GM10266 (cell line): Measurements from ENCODE around the gene IGF1R.

Experiments
- DNase-seq: peaks from one replicate; pipeline ENCODE4 v3.0.0; 2012; ENCODE audit errors: extremely low spot score
- TF ChIP-seq, protein P1 (sequence below): IDR thresholded peaks from 2 replicates; pipeline ENCODE4 v1.5.1; 2012; ENCODE audit warnings: mild to moderate bottlenecking, low read depth; ENCODE audit not compliant: control insufficient read depth, insufficient read depth; ENCODE audit errors: missing control alignments

IGF1R gene

DNA sequence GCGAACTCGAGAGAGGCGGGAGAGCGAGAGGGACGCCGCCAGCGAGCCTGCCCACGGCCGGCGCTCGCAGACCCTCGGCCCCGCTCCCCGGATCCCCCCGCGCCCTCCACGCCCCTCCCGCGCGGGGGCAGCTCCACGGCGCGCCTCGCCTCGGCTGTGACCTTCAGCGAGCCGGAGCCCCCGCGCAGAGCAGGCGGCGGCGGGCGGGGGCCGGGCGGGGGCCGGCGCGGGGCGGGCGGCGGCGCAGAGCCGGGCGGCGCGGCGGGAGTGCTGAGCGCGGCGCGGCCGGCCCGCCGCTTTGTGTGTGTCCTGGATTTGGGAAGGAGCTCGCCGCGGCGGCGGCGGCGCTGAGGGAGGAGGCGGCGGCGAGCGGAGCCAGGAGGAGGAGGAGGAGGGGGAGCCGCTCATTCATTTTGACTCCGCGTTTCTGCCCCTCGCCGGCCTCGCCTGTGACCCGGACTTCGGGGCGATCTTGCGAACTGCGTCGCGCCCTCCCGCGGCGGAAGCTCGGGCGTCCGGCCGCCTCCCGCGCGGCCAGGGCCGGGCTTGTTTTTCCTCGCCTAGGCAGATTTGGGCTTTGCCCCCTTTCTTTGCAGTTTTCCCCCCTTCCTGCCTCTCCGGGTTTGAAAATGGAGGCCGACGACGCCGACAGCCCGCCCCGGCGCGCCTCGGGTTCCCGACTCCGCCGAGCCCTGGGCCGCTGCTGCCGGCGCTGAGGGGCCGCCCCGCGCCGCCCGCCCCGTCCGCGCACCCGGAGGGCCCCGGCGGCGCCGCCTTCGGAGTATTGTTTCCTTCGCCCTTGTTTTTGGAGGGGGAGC, 524 bp downstream of the IGF1R start:
- DNase-seq, result peak; percentile 59
- TF ChIP-seq, protein P1, sequence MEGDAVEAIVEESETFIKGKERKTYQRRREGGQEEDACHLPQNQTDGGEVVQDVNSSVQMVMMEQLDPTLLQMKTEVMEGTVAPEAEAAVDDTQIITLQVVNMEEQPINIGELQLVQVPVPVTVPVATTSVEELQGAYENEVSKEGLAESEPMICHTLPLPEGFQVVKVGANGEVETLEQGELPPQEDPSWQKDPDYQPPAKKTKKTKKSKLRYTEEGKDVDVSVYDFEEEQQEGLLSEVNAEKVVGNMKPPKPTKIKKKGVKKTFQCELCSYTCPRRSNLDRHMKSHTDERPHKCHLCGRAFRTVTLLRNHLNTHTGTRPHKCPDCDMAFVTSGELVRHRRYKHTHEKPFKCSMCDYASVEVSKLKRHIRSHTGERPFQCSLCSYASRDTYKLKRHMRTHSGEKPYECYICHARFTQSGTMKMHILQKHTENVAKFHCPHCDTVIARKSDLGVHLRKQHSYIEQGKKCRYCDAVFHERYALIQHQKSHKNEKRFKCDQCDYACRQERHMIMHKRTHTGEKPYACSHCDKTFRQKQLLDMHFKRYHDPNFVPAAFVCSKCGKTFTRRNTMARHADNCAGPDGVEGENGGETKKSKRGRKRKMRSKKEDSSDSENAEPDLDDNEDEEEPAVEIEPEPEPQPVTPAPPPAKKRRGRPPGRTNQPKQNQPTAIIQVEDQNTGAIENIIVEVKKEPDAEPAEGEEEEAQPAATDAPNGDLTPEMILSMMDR, result peak; percentile 24

DNA sequence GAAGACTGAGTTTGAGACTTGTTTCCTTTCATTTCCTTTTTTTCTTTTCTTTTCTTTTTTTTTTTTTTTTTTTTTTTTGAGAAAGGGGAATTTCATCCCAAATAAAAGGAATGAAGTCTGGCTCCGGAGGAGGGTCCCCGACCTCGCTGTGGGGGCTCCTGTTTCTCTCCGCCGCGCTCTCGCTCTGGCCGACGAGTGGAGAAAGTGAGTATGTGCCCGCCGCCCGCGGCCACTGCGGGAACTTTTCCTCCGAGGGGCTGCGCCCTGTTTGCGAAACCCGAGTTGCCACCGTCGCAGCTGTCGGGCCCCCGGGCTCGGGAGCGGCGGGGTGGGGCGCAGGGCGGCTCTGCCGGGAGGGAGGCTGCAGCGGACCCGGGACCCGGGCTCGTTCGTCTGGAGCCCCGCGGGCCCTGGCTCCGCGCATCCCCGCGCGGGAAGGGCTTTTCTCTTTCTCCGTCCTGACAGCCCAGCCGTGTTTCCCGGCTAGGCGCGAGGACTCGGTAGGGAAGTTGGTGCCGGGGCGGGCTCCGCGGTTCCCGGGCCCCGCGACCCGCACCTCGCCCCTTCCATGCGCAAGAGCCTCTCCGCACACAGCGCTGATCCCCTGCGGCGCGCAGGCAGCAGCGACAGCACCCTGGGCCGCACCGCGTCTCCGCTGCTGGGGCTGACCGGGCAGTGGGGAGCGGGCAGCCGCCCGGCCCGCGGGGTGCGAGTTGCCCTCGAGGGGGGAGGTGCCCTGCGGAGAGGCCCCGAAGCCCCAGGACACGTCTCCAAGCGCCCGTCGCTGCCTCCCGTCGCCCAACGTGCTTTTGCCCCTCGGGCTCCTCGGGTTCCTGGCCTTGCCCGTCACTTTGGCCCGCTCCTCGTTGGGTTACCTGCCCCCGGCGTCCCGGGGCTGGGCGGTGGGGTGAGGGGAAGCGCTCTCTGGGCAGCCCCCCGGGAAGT, 1.4 kb downstream of the IGF1R start:
- DNase-seq, result peak; percentile 42
- TF ChIP-seq, protein P1, result no peak

DNA sequence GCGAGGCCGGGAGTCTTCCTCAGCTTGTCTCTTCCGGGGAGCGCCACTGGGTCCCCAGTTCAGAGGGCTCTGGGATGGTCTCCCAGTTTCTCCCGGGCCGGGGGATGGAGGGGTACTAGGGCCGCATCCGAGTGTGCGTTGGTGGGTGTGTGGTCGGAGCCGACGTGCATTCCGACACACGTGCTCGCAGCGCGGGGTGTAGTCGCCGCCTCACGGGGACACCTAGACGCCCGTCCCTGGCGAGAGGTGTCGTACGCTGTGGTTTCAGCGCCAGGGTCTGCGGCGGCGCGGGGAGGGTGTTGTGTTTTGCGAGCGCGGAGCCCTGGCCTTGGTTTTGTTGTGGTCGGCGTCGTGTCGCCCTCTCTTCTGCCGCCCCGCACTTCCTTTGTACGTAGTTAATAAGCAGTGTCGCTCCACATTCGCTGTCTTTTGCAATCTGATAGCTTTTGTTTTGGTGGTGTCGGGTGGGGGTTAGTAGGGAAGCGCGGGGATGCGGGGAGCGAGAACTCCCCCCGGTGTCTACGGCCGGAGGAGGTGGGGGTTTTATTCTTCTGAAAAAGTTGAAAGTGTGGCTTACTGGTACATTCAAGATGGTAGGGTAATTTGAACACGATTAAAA, 2.2 kb downstream of the IGF1R start:
- TF ChIP-seq, protein P1, result no peak
- DNase-seq, result no peak

DNA sequence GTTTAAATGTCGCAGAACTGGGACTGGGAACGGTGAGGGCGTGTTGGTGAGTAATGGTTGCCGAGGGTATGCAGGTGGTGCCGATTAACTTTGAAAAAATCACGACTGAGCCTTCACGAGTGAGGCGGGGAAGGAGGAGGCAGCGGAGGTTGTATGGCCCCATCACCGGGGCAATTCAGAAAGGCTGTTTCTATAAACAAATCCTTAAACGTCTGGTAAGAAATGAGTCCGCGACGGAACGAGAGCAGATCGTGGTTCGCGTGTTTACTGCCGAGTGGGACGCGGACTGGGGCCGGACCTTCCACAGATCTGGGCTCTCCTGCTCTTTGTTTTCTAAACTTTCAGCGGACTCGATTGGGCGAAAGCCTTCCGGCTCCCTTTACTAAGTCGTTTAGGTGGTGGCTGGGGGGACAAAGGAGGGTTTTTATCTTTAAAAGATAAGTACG, 2.7 kb downstream of the IGF1R start:
- TF ChIP-seq, protein P1, result no peak
- no peak for DNase-seq

DNA sequence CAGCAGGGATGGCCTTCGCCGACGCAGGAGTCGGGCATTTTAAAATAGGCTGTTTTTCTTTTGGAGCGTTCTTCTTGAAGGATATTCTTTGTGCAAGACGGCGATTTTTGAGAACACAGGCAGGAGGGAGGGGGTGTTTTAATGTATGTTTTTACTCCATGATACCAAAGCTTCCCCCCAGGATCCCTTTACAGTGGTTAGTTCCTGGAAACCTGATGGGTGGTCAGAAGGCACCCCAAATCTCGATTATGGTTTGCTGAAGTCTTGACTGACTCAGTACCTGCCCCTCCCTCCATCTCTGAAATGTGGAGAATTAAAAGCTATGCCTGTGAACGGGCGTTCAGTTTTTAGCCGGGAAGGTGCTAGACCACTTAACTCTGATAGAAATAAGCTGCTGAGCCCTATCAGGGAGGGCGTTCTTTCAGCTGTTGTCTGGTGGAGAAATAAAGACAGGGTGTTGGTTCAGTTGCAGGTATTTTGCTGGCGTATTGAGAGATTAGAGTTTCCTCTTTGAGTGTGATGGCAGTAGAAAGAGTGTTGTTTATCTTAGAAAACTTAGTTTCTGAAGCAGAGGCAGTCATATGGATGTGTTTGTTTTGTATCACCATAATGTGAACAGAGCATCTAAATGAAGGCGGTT, 3.4 kb downstream of the IGF1R start:
- DNase-seq, result no peak

DNA sequence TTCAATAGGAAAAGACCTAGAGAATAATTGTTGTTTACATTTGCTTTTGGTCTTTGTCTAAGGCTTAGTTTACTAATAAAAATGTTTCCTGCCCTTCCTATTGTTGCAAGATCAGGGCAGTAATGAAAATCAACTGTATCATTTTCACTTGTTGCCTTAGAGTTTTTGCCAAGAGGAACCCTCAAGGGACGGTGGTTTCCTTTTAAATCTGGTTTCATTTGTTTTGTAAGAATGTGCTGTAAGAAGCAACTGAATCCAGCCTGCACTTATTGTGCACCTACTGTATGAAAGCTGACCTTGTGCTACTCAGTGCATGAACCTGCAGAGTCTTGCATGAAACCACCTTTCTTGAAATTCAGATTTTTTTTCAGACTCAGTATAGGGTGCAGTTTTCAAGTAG, 5.3 kb downstream of the IGF1R start:
- DNase-seq, result no peak
- TF ChIP-seq, protein P1, result no peak

More for the DNA sequence above, 3.4 kb downstream of the IGF1R start:
- TF ChIP-seq, protein P1, result no peak
